Activated CD8-positive, alpha-beta memory T cell treated with anti-CD3 and anti-CD28 coated beads for 1 hour (primary cell): Measurements from ENCODE around the gene STK32C.
"Not testable (repeated sequence)": the region's sequence is repeated elsewhere in the genome, so short reads cannot be mapped to it uniquely, and the experiment has no call there.

Experiments used
- DNase-seq, 2 donors: peaks; one replicate each; pipeline ENCODE4 v3.0.0-alpha.2; 2020; ENCODE audit warnings: low read depth in 1 of 2; ENCODE audit errors: extremely low read depth in 1 of 2

Gene STK32C

DNA sequence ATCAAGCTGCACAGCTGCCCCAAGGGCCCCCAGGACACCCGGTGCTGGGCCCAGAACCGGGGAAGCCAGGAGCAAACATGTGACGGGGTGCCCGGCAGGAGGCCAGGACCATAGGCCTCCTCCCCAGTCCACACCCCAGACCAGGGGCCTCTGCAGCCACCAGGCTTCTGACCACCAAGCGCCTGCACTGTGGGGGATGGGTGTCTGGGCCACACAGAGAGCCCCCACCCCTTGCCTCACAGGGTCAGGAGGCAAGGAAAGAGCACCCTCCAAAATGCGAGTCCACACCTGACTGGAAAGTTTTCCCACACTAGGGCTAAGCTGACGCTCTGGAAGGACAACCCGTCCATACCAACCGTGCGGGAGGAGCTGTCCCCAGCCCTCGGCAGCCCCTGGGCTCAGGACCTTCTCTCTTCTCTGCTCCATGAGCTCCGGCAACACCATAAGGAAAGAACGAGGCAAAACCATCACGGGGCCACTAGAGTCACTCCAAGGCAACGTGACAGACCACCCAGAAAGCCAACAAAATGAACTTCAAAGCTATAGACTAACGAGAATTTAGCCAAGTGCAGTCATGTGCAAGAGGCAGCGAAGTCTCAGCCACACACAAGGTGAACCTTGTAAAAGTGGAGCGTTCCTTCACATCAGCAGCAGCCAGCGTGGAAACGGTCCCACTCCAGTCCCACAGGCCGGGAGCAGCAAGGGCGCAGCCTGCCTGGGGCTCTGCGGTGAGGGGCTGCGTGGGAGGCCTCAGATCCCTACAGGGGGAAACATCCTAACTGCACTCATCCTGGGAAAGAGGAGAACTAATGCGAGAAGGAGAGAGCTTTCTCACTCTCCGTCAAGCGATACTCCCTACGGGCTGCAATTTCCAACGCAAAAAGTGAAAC lies 5.1 kb downstream of the STK32C start:
- DNase-seq, result no peak

DNA sequence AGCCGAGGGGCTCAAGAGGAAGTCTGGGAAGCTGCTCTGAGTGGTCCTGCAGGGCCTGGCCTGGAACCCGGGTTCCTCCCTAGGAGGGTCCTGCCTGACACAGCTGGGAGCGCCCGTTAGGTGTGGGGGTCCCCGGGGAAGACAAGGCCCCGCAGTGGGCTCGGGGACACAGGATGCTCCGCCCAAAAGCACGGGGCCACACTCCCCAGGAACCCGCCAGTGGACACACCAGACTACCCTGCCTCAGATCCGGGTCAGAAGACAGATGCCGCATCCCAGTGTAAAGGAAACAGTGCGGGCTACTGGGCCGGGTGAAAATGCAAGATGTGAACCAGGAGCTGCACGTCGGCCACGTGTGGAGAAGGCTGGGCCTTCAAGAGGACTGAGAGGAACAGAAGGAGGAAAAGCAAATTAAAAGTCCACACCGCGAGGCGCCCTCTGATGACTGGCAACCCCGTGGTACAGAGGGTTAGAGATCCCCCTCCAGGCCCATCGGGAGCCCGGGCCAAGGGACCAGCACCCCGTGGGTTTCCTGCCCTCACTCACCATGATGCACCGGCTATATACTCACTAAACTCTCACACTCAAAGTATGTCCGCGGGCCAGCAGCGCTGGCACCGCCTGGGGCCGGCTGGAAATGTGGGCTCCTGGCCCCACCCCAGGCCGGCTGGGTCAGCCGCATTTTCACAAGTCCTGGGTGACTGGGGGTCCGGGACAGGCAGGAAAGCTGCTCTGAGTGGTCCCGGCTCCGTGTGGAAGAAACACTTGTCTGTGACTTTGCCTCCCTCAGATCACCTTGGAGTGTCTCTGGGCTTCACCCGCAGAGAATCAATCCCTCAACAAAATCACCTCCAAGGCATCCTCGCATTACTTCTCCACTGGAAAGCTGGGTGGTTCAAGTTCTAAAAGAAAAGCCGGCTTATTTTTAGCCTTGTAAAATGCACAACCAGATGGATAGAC lies 6.1 kb downstream of the STK32C start:
- no peak for DNase-seq

- DNase-seq, result no peak
These were observed 7.2 kb downstream of the STK32C start for GRCh38 chr10:132300582-132300981.

GRCh38 chr10:132299371-132300336 lies 8.1 kb downstream of the STK32C start:
- no peak for DNase-seq

GRCh38 chr10:132298038-132298881 lies 9.5 kb downstream of the STK32C start:
- no peak for DNase-seq

DNA sequence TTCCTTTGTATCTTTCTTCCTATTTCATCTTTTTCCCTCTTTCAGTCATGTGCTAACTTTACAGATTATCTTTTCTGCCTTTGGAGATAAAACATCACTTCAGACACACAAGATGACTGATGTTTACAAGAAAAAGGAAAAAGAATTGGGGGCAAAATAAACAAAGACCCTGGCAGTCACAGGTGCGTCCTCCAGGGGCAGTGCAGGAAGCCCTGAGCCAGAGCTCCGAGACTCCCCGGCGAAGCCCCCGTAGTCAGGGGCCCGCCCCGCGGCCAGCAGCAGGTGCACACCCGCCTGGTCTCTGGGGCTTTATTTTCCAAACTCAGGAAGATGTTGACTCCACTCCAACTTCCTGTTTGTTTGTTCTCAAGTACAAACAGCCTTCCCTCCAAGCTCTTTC lies 10.2 kb downstream of the STK32C start:
- DNase-seq, result no peak

GRCh38 chr10:132296666-132297443 lies 10.9 kb downstream of the STK32C start:
- DNase-seq, result no peak

GRCh38 chr10:132295481-132295880 lies 12.3 kb downstream of the STK32C start:
- DNase-seq, result not testable (repeated sequence)

GRCh38 chr10:132294561-132295318 lies 13.0 kb downstream of the STK32C start:
- DNase-seq, result no peak

DNA sequence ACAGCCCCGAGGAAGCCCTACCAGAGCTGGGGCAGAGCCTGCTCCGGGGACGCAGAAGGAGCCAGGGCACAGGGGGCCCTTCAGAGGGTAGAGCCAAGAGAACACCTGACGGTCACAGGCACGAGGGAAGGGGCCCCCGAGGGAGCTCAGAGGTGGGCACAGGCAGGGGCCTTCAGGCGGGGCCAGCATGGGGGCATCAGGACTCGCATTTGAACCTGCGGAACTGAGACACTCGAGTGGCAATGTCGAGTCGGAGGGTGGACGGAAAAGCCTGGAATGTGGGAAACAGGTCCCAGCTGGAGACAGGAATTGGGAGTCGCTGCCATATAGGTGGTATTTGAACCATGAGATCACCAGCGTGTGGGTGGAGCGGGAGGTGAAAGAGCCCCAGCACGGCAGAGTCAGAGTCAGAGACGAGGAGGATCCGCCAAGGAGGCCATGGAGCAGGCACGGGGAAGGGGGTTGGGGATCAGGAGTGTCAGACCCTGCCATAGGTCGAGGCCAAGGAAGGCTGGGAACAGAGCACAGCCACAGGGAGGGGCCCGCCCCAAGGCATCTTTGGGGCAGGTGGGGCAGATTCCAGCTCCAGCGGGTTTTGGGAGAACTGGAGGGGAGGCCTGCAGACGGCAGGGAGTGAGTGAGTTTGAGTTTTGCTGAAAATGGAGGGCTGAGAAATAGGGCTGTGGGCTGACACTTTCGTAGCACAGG lies 13.8 kb downstream of the STK32C start:
- DNase-seq, result no peak

- no peak for DNase-seq
These were observed 14.4 kb downstream of the STK32C start for GRCh38 chr10:132293201-132293812.

DNA sequence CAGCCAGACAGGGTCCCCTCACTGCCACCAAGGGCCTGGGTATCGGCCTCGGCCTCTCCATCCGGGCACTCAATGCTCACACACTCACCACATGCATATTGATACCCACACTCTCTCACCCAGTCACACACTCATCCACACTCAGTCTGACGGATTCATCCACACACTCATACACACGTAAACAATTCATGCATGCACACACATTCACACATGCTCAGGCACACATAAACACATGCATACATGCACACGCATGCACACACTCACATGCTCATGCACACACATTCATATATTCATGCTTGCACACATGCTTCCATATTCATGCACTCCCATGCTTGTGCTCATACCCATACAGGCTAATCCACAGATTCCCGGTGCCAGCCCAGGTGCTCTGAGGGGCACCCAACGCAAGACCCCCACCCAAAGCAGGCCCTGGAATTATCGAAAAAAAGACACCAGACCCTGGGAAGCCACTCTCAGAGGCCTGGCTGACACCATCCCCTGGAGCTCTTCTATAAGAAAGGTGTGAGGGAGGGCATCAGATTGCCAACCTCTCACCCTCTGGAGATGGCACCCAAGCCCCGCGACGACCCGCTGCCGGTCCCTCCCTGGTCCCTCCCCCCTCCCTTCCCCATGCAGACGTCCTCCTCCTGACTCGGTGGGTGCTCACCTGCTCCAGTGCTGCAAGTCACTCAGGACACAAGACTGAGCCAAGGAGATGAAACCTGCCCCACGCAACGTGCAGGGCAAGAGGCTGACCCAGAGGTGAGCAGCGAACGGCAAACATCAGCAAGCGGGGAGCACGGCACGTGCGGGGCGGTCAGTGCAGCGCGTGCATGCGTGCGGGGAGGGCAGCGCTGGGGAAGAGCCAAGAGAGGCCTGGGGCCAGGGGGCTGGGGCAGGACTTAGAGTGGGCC lies 15.2 kb downstream of the STK32C start:
- DNase-seq, result no peak

DNA sequence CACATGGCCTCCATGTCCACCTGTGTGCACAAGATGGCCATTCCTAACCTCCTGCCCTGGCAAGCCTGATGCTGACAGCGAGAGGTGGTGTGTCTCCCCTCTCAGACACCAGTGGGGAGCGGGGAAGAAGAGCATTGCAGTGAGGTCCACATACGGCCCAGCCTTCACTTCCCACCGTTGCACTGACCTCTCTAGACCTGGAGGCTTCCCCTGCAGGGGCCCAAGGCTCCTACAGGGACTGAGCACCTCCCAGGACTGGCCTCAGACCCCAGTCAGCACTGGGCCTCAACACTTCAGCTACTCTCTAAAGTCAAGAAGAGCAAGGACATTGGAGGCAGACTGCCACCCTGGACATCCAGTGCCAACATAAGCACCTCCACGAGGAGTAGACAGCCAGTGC lies 15.9 kb downstream of the STK32C start:
- no peak for DNase-seq

- DNase-seq, result no peak
These were observed 17.1 kb downstream of the STK32C start for GRCh38 chr10:132290631-132291030.

DNA sequence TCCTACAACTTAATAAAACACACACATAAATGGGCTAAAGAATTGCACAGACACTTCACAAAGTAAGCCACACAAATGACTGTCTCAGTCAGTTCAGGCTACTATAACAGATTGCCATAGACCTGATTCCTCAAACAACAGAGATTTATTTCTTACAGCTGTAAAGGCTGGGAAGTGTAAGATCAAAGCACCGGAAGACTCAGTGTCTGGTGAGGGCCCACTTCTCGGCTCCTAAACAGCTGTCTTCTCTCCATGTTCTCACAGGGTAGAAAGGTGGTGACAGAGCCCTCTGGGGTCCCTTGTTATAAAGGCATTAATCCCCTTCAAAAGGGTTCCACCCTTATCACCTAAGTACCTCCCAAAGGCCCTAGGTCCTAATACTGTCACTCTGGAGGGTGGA lies 18.3 kb downstream of the STK32C start:
- DNase-seq, result no peak
